ENCODE data around the gene IL18R1.
A peak's percentile ranks its signal among the peaks of the same experiment; 100 is the strongest.
"Not testable (repeated sequence)": the region's sequence is repeated elsewhere in the genome, so short reads cannot be mapped to it uniquely, and the experiment has no call there.

Gene IL18R1, protein sequence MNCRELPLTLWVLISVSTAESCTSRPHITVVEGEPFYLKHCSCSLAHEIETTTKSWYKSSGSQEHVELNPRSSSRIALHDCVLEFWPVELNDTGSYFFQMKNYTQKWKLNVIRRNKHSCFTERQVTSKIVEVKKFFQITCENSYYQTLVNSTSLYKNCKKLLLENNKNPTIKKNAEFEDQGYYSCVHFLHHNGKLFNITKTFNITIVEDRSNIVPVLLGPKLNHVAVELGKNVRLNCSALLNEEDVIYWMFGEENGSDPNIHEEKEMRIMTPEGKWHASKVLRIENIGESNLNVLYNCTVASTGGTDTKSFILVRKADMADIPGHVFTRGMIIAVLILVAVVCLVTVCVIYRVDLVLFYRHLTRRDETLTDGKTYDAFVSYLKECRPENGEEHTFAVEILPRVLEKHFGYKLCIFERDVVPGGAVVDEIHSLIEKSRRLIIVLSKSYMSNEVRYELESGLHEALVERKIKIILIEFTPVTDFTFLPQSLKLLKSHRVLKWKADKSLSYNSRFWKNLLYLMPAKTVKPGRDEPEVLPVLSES

DNA sequence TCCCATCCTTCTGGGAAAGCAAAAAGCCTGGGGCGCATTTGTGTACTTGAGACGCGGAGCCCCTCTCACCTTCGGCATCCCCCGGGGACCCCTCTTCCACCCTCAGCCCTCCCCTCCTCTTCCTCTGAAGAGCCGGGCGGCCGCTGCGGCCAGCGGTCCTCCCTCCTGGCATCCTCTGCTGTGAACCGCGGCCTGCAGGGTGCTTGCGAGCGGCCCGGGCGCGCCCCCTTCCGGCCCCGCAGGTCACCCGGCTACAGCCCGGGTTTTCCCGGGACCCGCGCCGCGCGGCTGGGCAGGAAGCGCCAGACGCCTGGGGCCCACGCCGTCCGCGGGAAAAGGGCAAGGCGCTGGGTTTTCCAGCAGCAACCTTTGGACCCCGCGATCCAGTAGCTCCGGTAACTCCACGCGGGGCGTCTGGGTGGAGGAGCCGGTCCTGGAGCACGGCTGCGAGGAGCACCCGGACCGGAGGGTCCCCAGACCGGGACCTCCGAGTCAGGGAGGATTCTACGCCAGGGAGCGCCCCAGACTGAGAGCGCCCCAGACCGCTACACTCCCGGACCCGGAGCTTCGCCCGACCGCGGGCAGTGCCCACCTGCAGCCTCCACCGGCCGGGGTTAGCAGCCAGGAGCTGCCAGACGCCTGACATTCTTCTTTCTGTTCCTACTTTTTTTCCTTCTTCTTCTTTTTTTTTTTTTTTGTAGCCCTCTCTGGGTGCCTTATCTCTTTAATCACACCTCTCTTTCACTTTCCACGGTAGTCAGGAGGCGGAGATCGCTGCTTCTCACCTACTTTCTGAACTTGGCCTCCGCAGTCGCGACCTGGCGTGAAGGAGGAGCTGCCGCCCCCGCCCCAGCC, at the start of gene IL18R1:
IL18R1 (plus strand) TSS at position 271 of the 855 bp plus-strand sequence. CDS start 6,865 bp downstream, outside the sequence.
- DNase-seq (ENCODE audit: low spot score): peak; percentile 40

DNA sequence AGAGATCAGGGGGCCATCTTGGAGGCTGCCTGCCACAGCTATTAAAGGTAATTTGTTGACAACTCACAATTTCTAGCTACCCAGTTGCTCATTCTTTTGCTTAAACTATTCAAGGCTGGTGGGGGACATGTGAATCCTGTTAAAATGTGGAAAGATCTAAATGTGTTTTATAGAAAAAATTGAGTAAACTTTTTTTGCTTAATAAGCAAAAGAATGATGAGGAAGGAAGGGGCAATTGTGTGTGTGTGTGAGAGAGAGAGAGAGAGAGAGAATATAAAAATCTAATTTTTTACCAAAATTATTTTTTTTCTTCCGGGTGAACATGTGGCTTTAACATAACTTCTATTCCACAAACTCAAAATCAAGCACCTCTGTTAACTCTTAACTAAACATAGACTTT, 49.5 kb upstream of the IL18R1 start:
- no peak for DNase-seq (ENCODE audit: low spot score)

DNA sequence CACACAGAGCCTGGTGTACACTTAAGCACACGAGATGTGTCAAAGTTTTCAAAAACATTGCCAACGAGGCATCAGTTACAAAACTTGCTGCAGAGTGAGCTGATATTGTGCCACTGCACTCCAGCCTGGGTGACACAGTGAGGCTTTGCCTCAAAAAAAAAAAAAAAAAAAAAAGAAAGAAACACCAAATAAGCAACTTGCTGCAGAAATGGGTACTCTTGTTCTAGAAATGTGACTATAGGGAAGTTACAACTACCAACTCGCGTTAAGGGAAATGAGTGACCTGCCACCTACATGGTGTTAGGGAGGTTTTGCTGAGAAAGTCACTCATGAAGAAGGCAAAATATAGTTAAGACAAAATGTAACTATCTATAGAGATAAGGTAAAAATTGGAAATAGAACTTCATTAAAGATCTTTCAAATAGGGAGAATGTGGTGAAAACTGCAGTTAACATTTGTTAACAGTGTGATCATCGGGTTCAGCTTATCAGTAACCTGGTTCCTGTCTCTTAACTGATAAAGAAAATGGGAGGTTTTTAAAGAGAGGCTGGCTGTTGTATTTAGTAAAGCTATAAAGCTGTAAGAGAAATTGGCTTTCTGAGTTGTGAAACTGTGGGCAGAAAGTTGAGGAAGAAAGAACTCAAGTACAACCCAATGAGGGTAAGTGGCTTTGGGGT, 44.5 kb upstream of the IL18R1 start, which contains the start of gene IL1RL1:
IL1RL1 (plus strand) TSS at position 600 of the 677 bp plus-strand sequence. CDS start 26,702 bp downstream, outside the sequence.
- DNase-seq (ENCODE audit: low spot score): no peak

DNA sequence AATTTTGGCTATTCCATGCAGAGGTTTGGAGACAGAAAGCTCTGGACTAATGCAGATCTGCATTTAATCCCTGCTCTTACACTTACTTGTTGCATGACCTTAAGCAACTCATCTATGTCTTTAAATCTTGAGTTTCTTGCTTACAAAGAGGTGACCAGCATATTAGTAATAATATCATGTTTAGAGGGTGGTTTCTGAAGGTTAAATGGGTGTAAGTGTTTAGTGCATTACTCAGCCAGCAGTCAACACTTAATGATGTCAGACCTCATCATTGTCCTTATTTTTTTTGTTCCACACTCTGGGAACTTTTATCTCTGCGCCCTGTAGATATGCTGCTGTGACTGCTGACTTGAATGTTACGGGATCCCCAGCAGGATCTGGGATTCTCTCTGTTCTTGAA, 42.6 kb upstream of the IL18R1 start:
- no peak for DNase-seq (ENCODE audit: low spot score)

DNA sequence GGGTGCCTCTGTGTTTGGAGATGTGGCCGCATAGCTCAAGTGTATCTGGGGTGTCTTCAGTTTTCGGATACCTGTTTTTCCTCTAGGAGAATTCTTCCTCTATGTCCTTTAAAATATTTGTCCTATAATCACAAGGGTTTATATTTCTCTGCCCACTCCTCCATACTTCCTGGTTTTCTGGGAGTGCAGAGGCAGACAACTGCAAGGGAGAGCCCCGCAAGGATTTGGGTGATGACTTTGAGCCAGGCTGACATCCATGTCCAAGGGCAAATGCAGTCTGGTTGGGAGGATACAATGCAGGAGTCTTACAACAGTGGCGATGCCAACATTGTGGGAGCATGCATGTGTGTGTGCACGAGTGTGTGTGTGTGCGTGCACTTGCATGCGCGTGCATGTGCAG, 42.1 kb upstream of the IL18R1 start:
- DNase-seq (ENCODE audit: low spot score): no peak

DNA sequence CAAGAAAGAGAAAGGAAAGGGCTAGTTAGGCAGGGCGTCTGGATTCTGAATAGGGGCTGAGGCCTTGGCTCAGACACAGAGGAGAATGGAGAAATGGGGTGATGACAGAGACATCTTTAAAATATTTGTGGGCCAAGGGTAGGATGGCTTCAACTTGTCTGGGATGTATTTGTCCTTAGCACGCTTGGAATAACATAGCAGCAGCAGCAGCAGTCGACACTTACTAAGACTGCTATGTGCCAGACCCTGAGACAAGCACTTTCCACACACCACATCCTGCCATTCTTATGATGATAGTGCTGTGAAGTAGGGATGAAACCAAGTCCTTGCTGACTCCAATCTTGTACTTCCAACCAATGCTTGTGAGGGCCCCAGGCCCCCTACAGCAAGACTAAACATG, 41.6 kb upstream of the IL18R1 start:
- DNase-seq (ENCODE audit: low spot score): no peak

DNA sequence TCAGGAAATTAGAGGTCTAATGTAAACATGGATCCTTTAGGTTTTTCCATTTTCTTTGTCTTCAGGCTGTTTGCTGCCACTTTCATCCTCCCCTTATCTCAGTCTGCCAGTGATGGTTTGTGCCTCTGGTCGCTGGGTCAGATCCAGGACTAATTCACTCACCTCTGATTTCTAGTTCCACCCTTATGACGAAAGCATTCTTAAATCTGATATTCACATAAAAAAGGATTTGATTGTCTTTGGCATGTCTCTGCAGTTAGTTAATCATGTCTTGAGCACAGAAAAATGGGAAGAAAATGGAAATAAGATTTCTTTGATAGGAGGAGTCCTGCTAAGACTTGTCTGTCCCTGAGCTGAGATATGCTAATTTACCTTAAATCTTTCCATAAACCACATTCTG, 39.7 kb upstream of the IL18R1 start:
- no peak for DNase-seq (ENCODE audit: low spot score)

DNA sequence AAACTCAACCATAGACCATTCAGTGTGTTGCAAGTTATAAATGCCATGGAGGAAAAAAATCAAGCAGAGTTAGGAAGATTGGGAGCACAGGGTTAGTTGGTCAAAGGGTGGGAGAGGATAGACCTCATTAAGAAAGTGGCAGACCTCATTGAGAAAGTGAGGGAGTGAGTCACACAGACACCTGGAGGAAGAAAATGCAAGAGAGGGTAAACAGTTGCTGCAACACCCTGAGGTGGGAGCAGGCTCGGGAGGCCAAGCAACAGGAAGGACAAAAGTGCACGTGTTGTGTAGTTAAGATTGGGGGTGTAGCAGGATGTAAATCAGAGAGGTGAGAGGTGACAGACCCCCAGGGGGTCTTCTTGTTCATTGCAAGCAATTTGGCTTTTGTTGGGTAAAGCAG, 37.9 kb upstream of the IL18R1 start:
- no peak for DNase-seq (ENCODE audit: low spot score)

DNA sequence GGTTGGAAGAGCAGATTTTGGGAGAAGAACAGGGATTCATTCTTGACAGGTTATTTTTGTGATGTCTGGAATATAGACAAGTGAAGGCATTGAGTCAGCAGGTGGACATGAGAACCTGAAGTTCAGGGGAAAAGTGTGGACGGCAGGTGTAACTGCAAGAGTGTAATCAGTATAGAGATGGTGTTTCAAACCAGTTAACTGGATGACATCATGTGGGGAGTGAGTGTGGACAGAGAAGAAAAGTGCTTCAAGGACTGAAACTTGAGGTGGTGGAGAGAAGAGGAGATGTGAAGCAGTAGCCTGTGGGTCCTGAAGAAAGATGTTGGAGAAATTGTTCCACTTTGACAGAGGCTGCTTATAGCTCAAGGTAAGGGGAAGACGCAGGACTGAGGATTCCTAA, 37.2 kb upstream of the IL18R1 start:
- DNase-seq (ENCODE audit: low spot score): no peak

DNA sequence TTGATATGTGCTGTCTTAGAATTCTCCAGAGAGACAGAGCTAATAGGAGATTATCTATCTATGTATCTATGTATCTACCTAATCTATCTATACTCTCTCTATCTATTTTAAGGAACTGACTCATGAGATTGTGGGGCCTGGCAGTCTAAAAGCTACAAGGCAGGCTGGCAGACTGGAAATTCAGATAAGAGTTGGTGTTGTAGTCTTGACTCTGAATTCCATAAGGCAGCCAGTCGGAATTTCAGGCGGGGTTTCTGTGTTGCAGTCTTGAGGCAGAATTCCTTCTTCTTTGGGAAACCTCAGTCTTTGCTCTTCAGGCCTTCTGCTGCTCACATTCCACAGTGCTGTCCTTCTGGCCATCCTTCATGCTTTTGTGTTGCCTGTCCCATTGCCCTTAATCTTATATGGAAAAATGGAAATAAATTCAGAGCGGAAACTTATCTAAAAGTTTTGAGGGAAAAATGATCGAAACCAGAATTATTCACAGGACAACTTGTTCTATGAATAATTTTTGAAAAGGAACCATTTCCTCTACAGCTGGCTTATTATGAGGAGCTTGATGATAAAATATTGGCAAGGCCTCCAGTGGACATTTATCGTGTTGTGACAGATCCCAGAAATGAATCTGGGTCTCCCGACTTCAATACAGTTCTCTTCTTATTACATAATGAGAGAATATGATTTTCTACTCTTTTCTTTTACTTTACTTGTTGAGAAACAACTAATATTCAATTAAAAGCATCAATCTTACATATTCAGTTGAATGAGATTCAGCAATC, 33.5 kb upstream of the IL18R1 start:
- no peak for DNase-seq (ENCODE audit: low spot score)

DNA sequence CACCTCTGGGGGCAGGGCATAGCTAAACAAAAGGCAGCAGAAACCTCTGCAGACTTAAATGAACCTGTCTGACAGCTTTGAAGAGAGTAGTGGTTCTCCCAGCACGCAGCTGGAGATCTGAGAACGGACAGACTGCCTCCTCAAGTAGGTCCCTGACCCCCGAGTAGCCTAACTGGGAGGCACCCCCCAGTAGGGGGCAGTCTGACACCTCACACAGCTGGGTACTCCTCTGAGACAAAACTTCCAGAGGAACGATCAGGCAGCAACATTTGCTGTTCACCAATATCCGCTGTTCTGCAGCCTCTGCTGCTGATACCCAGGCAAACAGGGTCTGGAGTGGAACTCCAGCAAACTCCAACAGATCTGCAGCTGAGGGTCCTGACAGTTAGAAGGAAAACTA, 30.7 kb upstream of the IL18R1 start:
- not testable (repeated sequence) for DNase-seq (ENCODE audit: low spot score)

DNA sequence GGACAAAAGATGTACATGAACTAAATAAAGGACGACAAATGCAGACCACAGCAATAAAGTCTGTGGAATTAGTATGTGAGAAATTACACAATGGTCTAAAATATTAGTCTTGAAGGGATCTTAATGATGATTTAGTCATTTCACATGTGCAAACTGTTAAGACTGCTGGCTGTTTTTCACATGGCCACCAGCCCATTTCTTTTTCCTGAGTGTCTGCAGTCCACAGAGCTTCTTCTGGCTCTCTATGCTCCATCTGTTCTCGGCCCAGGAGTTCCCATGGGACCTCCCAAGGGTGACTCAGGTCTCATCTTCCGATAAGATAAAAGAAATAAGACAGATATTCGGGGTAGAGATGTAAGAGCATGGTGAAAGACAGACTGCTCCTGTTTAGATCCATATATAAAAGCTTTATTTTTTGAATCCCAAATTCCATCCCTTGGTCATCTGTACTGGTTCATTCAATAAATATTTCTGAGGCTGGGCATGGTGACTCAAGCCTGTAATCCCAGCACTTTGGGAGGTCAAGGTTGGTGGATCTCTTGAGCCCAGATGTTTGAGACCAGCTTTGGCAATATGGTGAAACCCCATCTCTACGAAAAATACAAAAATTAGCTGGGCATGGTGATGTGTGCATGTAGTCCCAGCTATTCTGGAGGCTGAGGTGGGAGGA, 24.1 kb upstream of the IL18R1 start:
- no peak for DNase-seq (ENCODE audit: low spot score)

DNA sequence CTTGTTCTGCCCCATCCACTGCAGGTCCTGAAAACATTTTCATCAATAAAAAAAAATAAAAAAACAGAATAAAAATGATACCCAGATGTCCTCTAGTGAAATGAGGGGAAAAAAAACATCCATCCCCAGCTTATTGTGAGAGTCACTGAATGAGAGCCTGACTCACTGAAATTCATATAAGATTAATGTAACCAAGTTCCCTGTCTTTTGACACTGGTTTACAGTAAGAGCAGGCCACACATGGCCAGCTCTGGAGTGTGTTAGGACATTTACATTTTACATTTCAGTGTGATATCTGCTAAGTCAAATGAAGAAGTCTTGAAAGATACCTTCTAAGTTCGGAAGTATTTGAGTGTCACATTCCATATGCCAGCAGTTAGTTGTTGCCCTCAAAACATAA, 21.1 kb upstream of the IL18R1 start:
- DNase-seq (ENCODE audit: low spot score): no peak

DNA sequence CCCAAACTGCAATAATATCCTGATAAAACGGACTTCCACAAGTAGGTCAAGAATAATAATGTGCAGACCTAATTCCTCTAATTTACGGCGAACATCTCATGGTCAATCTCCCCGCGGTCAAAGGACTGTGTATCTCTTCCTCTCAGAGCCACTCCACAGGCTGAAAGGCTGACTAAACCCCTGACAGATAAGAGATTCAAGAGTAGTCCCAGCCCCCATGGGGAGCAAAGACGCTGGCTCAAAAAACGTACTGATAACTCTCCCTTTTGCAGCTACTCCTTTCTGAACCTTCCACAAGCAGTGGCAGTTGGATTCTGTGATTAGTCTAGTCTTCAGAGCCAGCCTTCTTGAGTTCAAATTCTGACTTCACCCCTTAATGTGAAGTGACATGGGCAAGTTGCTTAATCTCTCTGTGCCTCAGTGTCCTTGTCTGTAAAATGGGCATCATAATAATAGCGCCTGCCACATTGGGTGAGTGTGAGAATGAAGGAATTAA, 19.7 kb upstream of the IL18R1 start:
- no peak for DNase-seq (ENCODE audit: low spot score)

DNA sequence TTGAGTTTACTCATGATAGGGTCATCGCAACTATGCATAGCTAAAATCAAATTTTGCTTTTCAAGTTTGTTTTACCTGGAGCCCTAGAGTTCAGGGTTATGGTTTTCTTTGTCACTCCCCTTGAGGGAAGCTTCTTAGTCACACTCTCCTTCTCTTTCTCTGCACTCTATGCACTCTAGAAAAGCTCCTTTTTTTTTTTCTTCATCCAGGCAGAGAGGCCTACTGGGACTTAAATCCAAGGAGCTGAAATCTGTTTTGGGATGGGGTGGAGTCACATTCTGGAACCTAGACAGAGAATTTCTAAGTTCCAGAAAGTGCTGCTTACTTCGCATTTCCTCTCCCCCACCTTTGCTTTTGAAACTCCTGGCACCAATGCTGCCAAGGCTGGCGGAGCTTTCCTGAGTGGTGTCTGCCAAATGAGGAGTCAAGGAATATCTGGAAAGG, 19.1 kb upstream of the IL18R1 start:
- DNase-seq (ENCODE audit: low spot score): no peak

DNA sequence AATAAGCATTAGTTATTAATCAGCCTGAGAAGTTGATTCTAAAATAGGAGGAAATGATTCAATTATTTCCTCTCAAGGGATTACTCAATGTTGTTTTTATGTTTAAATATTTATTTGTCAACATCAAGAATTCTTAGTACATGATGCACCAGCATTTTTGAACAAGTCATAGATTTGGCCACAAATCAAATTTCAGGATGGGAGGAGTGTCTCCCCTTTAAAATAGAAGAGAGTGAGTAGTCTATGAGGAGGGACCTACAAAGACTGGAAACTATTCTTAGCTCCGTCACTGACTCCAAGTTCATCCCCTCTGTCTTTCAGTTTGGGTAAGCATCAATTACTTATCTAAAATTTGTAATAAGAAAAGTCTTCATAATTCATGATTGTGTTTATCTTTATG, 18.6 kb upstream of the IL18R1 start:
- DNase-seq (ENCODE audit: low spot score): no peak

DNA sequence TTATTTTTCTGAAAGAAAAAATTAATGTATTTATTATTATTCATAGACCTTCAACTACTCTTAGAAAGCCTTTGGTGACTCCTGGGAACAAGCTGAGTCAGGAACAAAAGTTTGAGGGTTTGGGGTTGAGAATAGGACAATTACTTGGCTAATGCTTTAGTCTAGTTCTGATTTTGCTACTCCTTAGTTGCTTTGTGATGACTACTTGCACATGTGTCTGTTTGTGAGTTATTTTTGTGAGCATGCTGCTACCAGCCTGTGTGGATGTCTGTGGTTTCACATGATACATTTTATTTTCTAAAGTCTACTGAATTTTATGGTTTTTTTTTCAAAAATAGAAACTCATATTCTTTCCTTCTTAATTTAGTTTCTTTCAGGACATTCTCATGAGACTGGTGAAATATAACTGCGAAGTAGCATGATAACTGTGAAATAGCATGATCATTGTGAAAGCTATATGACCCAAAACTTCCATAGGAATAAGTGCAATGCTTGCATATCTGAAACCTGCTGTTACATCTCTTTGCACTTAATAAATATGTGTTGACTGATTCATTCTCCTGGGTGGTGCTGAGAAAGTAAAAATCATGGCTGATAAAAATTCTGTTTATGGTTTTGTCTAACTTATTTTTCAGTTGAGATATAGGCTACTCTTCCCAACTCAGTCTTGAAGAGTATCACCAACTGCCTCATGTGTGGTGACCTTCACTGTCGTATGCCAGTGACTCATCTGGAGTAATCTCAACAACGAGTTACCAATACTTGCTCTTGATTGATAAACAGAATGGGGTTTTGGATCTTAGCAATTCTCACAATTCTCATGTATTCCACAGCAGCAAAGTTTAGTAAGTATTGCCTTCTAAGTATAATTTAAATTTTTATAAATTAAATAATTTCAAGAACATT, 17.9 kb upstream of the IL18R1 start:
- DNase-seq (ENCODE audit: low spot score): no peak

DNA sequence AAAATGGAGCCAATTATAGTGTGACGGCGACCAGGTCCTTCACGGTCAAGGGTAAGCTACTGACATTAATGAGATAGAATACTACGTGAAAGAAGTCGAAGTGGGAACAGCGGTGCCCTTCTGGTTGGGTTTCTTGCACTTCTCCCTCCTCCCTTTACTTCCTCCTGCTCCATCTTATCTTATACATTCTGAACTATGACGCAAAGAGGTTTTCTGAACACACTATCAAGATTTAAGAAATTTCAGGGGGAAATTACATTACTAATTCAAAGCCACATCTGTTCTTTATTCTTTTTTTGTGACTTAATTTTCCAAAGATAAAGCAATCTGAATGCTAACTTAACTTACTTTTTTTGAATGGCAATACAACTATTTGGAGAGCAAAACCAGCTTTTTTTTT, 14.8 kb upstream of the IL18R1 start:
- DNase-seq (ENCODE audit: low spot score): no peak

DNA sequence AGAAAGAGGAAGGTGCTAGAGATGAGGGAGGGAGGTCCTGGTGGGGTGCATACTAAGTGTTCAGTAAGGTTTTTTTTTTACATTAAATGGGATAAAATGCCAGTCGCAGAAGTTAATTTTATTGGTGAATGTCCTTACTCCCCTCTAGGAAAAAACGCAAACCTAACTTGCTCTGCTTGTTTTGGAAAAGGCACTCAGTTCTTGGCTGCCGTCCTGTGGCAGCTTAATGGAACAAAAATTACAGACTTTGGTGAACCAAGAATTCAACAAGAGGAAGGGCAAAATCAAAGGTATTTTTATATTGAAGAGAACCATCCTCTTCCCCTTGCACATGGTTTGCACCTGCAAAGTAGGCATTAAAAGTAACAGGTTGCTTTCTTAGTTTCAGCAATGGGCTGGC, 12.7 kb upstream of the IL18R1 start:
- no peak for DNase-seq (ENCODE audit: low spot score)

DNA sequence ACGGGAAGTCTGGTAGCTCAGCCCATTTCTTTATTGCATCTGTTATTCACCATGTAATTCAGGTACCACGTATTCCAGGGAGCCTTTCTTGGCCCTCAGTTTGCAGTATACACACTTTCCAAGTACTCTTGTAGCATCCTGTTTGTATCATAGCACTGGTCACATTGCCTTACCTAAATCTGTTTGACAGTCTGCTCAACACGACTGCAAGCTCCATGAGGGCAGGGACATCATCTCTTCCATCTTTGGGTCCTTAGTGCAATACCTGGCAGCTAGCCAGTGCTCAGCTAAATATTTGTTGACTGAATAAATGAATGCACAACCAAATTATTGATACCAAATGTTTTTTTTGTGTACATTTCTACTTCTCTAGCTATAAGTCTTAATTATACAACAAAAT, 11.2 kb upstream of the IL18R1 start:
- DNase-seq (ENCODE audit: low spot score): no peak

All from putamen (tissue), 1 donor.